Posterior vena cava (tissue), 2 donors: ENCODE results near the gene THEMIS. TPM values are rescaled to one million over a fixed set of nuclear protein-coding genes. Genes with fewer than 3 reads are reported as not detected.
A peak's percentile ranks its signal among the peaks of the same experiment; 100 is the strongest.

ENCODE experiments used
- DNase-seq: peaks from one replicate; pipeline ENCODE4 v3.0.0-alpha.2; 2020; ENCODE audit warnings: low spot score
- intact Hi-C, 2 donors: fragments of 100-400 bp; cut with DNase I; formaldehyde crosslinking; loops; one replicate each; pipeline versions ENCODE4 v1.14.1 to v1.14.2; 2022 to 2023
- total RNA-seq, 2 donors: library from RNA; stranded (reverse); fragmentation: NEBNext Ultra II Directional; extraction: Animal tissue kit (Norgen Biotek cat#: 25700); gene quantifications; one replicate each; pipeline ENCODE4 v1.2.1, GENCODE V29; 2021
- donor health status: DM: yes; HTN: yes; CAD: no.
- donor health status: DM: yes; HTN: yes; CAD: no.

Gene THEMIS
- total RNA-seq, 2 donors from 2014 or later, result 0.37 to 0.52 TPM

DNA sequence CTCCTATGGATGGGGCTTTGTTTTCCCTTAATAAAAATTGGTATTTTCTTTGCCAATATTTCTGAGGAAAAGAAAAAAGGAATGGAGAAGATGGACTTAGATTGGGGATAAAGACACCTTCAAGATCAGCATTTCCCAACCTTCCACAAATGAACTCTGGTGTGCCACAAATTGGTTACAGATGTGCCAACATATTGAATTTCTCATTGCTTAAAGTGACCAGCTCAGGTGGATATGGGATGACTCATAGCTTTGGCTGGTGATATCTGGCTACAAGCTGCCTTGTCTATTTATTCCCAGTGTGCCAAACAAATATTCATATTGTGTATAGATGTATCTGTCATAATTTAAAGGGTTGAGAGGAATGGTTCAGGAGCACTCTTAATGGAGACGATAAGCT, 32.5 kb downstream of the THEMIS start:
- intact Hi-C loops, result no loop called here
- DNase-seq, result no peak

DNA sequence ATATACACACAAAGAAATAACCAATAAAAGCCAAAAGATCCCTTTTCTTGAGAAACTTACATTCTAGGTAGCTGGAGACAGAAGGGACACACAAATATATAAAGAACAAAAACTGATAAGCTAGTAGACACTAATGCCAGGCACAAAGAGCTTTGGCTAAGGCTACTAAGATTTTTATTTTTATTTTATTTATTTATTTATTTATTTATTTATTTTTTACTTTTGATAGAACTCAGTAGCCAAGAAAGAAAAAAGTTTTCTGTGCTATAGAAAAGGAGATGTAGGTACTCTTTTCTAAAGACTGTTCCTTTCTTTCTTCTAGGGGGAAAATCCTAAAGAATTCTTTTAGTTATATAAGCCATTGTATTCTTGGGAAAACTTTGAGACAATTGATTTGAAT, 34.1 kb downstream of the THEMIS start:
- DNase-seq, result no peak
- intact Hi-C loops, result no loop called here

DNA sequence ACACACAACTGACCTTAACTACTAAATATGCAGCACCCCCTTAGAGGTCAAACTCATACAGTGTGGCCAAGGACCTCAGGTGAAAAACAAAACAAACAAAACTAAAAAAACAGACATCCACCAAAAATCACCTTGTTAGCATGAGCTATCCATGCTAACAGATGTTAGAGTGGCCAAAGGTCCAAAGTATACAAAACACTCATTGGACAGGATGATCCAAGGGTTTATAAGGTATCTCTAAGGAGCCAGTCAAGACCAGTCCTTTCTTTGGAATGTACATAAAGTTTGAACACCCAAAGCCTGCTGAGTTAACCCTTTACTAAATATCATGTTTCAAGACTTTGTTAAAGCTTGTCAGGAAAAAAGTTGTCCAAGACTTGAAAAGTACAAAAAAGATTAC, 35.8 kb downstream of the THEMIS start:
- DNase-seq, result no peak
- intact Hi-C loops, result no loop called here

DNA sequence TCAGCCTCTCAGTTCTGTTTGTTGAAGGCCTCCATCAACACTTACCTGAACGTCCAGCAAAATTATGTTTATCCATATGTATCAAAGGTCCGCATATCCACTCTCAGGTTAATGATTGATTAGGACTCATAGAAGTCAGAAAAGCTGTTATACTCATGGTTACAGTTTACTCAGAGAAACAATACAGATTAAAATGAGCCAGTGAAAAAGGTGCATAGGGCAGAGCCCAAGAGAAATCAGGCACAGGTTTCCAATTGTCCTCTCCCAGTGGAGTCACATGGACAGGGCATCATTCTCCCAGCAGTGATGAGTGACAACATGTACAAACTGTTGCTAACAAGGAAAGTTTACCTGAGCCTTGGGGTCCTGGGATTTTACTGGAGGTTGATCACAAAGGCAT, 36.2 kb downstream of the THEMIS start:
- intact Hi-C loops, result no loop called here
- no peak for DNase-seq

DNA sequence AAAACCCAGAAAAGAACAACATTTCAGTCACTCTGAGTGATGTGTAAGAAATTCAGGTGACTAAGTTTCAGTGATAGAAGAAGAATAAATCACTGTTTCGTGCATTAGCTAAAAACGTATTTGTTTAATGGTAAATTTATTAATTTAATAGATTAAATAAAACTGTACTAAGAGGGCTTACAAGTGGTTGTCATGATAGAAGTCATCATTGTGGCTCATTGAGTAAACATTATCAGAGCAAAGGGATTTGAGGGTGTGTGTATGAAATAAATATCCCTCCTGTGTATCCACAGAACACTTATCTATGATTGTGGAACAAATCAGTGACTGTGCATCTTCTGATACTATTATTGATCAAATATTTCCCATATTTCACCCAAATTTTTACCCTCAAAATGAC, 40.1 kb downstream of the THEMIS start:
- intact Hi-C loops, result no loop called here
- no peak for DNase-seq

DNA sequence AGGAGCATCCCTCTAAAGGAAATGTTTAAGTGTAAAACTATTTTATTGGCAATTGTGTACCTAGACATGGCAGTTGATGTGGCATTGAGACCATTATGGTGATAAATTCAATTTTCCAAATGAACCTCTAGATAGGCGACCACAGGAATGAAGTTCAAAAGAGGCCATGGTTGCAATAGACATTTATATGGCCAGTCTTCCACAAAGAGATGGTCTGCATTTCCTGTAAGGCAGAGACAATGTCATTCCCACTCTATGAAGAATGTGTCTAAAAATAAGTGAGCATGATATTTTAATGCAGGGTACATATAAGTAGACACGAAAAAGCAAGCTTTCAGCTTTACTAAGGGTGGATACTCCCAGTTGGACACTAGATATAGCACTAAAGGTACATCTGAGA, 40.9 kb downstream of the THEMIS start:
- DNase-seq, result no peak
- intact Hi-C loops, result no loop called here

DNA sequence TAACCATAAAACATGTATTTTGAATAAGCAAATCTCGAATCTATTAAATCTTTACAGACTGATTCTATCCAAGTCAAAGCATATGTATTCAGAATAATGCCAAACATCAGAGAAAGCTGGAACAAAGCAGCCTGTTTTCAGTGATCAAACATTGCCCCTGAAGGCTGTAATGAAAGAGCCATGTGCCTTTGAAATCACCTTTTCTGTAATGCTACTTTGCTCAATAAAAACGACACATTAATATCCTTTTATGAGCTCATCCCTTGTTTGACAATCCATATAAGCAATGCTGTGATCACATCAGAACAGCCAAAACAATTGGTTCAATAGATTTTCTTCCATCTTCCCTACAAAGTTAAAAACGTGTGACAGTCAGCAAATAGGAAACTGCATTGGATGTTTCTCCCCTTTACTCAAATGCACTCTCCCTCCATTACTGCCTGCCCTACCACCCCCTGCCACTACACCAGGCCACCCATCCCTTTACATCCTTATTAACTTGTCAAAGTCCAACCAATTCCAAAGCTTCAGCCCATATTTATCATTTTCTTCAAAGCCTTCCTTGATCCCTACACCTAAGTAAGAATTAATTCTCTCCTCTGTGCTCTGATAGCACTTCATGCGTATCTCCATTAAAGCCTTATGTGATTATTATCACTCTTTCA, 42.0 kb downstream of the THEMIS start:
- no peak for DNase-seq
- intact Hi-C loops, result no loop called here

DNA sequence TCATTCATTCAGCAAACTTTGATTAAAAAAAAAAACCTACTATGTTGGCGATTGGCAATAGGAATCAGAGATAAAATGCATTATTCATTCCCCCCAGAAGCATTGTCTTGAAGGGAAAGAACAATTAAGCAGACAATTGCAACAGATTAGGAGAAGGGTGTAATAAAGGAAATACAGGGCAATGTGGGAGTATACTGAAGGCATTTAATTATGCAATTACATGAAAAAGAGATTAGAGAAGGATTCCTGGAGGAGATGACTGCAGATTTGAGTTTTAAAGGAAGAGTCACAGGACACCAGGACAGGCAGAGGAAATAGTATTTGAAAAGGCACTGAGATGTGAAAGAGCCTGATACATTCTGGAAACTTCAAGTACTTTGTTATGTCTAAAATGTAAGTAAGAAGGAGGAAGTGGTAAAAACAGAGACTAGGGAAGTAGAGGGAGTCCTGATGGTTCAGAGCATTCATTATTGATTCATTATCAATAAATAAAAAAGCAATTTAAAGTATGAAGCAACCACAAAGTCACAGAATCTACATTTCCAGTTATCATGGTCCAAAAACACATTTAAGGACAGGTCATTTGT, 43.7 kb downstream of the THEMIS start:
- intact Hi-C loops, result no loop called here
- no peak for DNase-seq

DNA sequence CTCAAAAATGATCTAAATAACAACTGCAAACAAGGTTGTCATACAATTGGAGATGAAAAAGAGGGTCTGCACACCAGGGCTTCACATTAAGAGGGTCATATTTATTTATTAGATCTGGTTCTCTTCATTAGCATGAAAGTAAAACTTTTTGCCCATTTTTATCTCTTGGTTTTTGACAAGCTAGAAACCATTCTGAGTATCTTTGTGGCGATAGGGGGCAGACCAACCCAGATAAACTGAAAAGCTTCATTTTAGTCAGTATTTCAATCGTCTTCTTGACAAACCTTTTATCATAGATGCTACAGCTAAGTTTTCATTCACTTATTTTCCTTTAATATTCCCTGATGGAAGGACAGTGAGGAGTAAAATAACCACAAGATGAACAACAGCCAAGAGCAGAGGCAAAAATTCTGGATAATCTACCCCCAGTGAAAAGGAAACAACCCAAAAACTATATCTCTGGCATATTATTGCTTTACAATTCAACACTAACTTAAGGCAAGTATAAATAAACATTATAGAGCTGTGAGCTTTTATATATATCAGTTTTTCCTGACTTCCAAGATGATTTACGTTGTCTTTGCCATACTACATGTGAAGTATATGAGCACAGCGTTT, 45.2 kb downstream of the THEMIS start:
- no peak for DNase-seq
- intact Hi-C loops, result no loop called here

DNA sequence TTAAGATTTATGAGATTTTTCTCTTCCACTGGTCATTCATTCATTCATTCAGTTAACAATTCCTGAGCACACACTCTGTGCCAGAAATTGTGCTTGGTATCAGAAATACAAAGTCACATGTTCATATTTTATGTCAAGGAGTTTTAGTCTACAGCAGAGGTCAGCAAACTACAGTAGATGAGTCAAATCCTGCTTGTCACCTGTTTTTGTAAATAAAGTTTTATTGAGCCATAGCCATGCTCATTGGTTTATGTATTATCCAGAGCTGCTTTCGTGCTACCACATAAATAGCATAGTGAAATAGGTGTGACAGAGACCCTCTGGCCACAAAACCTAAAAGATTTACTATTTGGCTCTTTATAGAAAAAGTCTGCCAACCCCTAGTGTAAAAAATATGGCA, 46.8 kb downstream of the THEMIS start:
- intact Hi-C loops, result no loop called here

DNA sequence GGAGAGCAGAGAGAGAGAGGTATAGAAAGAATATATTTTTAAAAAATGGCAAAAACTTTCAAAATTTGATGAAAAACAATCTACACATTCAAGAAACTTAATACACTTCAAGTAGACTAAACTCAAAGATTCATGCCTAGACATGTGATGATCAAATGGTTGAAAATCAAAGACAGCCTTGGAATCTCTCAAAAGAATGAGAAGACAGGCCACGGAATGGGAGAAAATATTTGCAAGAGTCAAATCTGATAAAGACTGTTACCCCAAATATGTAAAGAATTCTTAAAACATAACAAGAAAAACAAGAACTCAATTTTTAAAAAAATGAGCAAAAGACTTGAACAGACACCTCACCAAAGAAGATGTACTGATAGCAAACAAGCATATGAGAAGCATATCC, 49.7 kb downstream of the THEMIS start:
- intact Hi-C loops, result no loop called here

More for the DNA sequence above, 46.8 kb downstream of the THEMIS start:
- no peak for DNase-seq

DNA sequence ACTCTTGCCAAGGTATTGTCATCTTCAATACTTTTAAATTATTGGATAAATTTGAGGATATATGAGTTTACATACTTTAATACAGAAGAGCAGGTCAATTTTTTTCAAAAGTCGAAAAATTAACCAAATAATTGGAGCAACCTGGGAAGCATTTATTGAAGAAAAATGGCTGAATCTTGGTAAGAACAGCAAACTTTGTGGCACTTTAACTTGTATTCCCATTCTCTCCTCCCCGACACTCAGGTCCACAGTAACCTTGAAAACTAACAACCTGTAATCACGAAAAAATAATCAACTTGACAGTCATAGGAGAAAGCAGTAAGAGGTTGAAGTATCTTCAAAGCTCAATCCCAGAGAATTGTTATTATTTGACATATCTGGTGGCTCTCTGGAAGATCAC, 55.6 kb downstream of the THEMIS start:
- DNase-seq, result no peak
- intact Hi-C loops, result no loop called here

More for the DNA sequence above, 49.7 kb downstream of the THEMIS start:
- DNase-seq, result no peak

DNA sequence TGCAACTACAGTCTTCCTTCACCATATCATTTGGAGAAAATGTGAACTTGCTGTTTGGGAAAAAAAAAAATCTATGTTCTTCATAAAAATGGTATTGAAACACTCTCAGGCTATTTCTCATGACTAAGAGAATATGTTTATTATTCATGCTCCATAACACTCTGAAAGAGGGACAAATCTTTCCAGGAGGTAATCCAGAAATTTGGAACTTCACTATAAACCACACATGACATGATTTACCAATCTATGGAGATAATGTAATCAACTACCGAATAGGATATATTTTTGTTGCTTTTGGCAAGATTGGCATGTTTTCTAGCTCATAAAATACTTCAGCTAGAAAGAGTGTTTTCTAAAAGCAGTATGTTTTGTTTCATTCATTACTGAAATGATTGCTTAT, 56.3 kb downstream of the THEMIS start:
- intact Hi-C loops, result no loop called here
- no peak for DNase-seq

DNA sequence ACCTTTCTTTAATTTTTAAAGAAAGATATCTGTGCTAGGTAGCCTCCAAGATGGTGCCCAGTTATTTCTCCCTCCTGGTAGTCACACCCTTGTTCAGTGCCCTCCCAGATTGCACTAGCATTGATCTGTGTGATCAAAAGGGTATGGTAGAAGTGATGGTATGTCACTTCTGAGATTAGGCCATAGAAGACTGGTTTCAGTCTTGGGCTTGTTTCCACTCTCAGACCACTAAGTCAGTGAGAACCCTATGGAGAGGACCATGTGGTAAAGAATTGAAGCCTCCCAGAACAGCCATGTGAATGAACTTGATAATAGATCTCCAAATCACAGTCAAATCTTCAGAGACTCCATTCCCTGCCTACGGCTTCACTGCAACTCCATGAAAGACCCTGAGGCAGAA, 57.3 kb downstream of the THEMIS start:
- intact Hi-C loops, result no loop called here
- no peak for DNase-seq

DNA sequence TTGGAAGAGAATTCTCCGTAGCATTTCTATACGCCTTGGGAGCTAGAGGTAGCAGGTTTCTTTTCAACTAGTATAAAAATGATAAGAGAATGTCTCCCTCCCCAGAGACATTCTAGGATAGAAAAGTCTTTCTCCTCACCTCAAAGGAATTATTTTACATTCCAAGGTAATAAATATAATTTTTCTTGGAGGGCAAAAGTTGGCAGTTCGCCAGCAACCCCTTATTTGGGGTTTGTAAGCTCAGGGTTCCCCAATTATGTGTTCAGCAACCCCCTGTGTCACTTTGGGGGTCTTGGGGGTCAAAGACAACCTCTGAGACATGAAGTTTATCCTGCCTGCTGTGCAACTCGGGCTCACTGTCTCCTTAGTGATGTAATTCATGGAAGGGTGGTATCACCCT, 58.3 kb downstream of the THEMIS start:
- intact Hi-C loops, result no loop called here
- no peak for DNase-seq

DNA sequence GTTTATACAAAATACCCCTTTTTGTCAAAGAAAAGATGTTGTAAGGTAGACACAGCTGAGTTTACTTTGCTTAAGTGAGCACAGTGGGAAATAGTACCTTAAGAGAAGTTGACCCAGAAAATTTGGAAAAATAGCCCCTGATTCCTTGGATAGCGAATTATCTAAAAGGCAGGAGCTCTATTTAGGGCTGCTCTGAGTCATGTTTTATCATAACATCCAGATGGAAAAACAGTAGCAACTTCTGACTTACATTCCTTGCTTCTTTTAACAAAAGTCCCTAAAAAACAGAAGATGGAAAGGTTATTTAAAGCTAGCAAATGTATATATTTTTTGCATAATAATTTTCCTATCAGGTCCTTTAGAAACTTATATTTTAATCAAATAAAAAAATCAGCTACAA, 59.0 kb downstream of the THEMIS start:
- intact Hi-C loops, result no loop called here
- DNase-seq, result no peak

DNA sequence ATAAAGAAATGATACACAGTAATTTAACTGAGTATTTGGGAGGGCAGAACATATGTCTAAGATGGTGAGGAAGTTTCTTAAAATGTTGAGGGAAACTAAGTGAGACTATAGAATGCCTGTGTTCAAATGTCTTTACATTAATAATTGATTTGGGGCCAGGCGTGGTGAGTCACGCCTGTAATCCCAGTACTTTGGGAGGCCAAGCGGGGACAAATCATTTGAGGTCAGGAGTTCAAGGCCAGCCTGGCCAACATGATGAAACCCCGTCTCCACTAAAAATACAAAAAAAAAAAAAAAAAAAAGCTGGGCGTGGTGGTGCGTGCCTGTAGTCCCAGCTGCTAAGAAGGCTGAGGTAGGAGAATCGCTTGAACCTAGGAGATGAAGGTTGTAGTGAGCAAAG, 66.7 kb downstream of the THEMIS start:
- no peak for DNase-seq
- intact Hi-C loops, result no loop called here

DNA sequence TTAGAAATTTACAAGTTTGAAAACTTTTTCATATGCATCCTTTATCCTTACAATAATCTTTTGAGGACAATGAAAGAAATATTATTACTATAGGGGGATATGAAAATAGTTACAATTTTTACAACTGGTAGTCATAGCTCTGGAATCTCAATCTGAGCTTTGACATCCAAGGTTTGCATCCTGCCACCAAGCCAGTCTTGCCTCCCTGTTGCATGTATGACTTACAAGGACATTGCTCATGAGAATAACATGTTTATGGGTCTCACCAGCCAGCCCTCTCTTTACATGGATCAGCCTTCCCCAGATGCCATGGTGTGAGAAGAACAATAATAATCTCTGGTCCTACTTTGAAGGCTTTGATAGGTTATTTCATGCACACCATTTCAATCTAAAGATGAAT, 67.5 kb downstream of the THEMIS start:
- intact Hi-C loops, result no loop called here
- DNase-seq, result peak; percentile 29

DNA sequence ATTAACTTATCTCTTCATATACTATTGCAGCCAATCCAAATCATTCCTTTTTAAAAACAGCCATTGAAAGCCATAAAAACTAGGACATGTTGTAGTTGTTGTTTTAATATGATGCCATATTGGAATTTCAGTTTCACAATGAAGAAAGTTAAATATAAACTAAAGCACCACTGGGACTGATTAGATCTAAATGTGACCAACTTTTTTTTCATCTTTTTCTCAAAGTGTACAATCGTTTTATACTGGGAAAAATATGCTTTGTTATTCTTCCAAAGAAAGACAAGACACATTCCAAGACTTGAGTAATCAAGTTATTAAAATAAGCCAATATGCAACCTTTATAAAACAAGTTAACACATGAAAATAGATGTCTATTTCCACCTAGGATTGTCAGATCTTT, 68.5 kb downstream of the THEMIS start:
- intact Hi-C loops, result no loop called here
- DNase-seq, result no peak

DNA sequence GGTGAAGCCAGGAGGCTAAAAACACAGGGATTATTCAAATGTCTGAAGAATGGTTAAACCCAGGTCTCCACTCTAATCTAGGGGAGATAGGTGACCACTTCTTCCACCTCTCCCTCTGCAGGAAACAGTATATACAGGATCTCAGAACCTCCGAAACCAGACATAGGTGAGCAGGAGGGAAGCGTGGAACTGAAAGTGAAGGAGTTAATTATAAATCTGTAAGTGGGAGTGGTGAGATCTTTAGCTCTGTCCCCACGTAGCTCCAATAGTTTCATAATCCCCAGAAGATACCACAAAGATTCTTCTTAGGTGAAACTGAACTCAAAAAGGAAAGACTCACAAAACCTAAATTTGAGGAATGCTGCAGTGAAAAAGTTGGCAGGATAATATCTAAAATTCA, 76.8 kb downstream of the THEMIS start:
- intact Hi-C loops, result loop anchor here in 1 of 2 donors (5.0 kb wide), 1 partner anchor 1713 kb away; no protein-coding TSS in a partner anchor
- DNase-seq, result no peak

DNA sequence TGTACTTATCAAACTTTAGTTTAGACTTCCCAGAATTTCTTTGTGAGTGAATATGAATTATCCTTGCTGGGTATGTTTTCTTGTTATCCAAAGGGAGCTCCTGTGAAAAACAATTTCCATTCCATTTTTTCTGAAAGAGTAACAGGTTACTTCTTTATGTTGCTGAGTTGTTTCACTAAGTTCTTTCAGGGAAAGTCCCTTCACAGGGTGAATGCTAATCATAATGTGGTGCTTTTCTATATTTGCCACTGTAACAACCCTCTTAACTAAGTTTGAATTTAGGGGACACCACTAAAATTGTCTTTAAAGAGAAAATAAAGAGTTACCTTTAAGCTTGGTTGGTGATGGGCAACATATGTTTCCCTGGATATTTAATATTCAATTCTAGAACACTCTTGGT, 79.4 kb downstream of the THEMIS start:
- intact Hi-C loops, result loop anchor here in 1 of 2 donors (5.0 kb wide), 1 partner anchor 1716 kb away; no protein-coding TSS in a partner anchor
- no peak for DNase-seq
